ENCODE data around the gene AHNAK2. TPM values are rescaled to one million over a fixed set of nuclear protein-coding genes. Genes with fewer than 3 reads are reported as not detected.

AHNAK2 gene
- total RNA-seq, 1 experiment from 2014 or later, result 10.4 TPM

GRCh38 chr14:104986487-104987164, 8.5 kb upstream of the AHNAK2 start:
- no peak for DNase-seq (ENCODE audit: low read depth)

GRCh38 chr14:104985675-104986486, 7.7 kb upstream of the AHNAK2 start, which contains the start of gene CLBA1:
TSS of gene CLBA1 (plus strand) at chr14:104985788. CDS start at chr14:104986432, 644 bp downstream.
- DNase-seq (ENCODE audit: low read depth), result peak; percentile 98

GRCh38 chr14:104984056-104984894, 6.1 kb upstream of the AHNAK2 start:
- no peak for DNase-seq (ENCODE audit: low read depth)

GRCh38 chr14:104983231-104983721, 5.1 kb upstream of the AHNAK2 start:
- no peak for DNase-seq (ENCODE audit: low read depth)

GRCh38 chr14:104982548-104983230, 4.5 kb upstream of the AHNAK2 start:
- DNase-seq (ENCODE audit: low read depth), result no peak

GRCh38 chr14:104981699-104982541, 3.7 kb upstream of the AHNAK2 start:
- DNase-seq (ENCODE audit: low read depth), result no peak

- no peak for DNase-seq (ENCODE audit: low read depth)
These were observed 2.7 kb upstream of the AHNAK2 start for GRCh38 chr14:104980611-104981531.

- peak; percentile 67 for DNase-seq (ENCODE audit: low read depth)
These were observed 1.8 kb upstream of the AHNAK2 start for GRCh38 chr14:104979758-104980610.

- DNase-seq (ENCODE audit: low read depth), result no peak
These were observed 845 bp upstream of the AHNAK2 start for GRCh38 chr14:104978746-104979691.

- no peak for DNase-seq (ENCODE audit: low read depth)
These were observed 1.0 kb downstream of the AHNAK2 start for GRCh38 chr14:104977008-104977680.

- DNase-seq (ENCODE audit: low read depth), result peak; percentile 88
These were observed 1.8 kb downstream of the AHNAK2 start for GRCh38 chr14:104976198-104977007.

GRCh38 chr14:104975481-104976197, 2.5 kb downstream of the AHNAK2 start:
- DNase-seq (ENCODE audit: low read depth), result peak; percentile 44

GRCh38 chr14:104974665-104975390, 3.3 kb downstream of the AHNAK2 start:
- peak; percentile 5 for DNase-seq (ENCODE audit: low read depth)

- peak; percentile 20 for DNase-seq (ENCODE audit: low read depth)
These were observed 4.0 kb downstream of the AHNAK2 start for GRCh38 chr14:104974146-104974541.

Measured in Daoy (cell line).